ENCODE measurements around the gene ABCA3. TPM values are rescaled to one million over a fixed set of nuclear protein-coding genes. Genes with fewer than 3 reads are reported as not detected.

Gene ABCA3
- total and polyA plus RNA-seq, 7 donors = 0.46 to 21.3 (median 4.9) TPM

GRCh38 chr16:2359919-2360318, 19.4 kb upstream of the ABCA3 start:
- intact Hi-C loops (cut with DNase I) = no loop called here
- H3K9me3 ChIP-seq = no peaks in the 10 kb centered on the region
- DNase-seq = no peak
- no peak overlapping the region for H3K4me3 ChIP-seq
- peaks cover 0 to 8% (median 0%) of the 10 kb centered on the region in 3 donors for H3K27me3 ChIP-seq
- TF ChIP-seq CTCF (IDR thresholded peaks at IDR 0.05) (no peak), EP300 (IDR thresholded peaks at IDR 0.05) (no peak), POLR2AphosphoS5 (IDR thresholded peaks at IDR 0.05) (no peak), POLR2A (IDR thresholded peaks at IDR 0.05) (no peak)
- no peaks in the 10 kb centered on the region for H3K4me1 ChIP-seq
- no peaks in the 10 kb centered on the region for H3K36me3 ChIP-seq
- H3K27ac ChIP-seq = no peak overlapping the region
- WGBS, 2 donors = 69 to 90% methylated on average over 4 of the region's 4 CpGs

GRCh38 chr16:2358811-2359210, 18.3 kb upstream of the ABCA3 start:
- intact Hi-C loops (cut with DNase I) = no loop called here
- 94 to 95% methylated on average over 3 of the region's 3 CpGs for WGBS, 2 donors

GRCh38 chr16:2357331-2357730, 16.8 kb upstream of the ABCA3 start:
- no peaks in the 10 kb centered on the region for H3K36me3 ChIP-seq
- H3K27me3 ChIP-seq = peaks cover 0 to 8% (median 0%) of the 10 kb centered on the region in 3 donors
- 96% methylated on average over 4 of the region's 4 CpGs for WGBS, 2 donors
- no peak for DNase-seq
- no peak overlapping the region for H3K4me3 ChIP-seq
- intact Hi-C loops (cut with DNase I) = no loop called here
- H3K9me3 ChIP-seq = no peaks in the 10 kb centered on the region
- H3K4me1 ChIP-seq = no peaks in the 10 kb centered on the region
- H3K27ac ChIP-seq = no peak overlapping the region
- TF ChIP-seq POLR2A (IDR thresholded peaks at IDR 0.05) (no peak), POLR2AphosphoS5 (IDR thresholded peaks at IDR 0.05) (no peak), EP300 (IDR thresholded peaks at IDR 0.05) (no peak), CTCF (IDR thresholded peaks at IDR 0.05) (no peak)

More at GRCh38 chr16:2358811-2359210, 18.3 kb upstream of the ABCA3 start:
- H3K27ac ChIP-seq = no peak overlapping the region
- H3K36me3 ChIP-seq = no peaks in the 10 kb centered on the region
- peaks cover 0 to 8% (median 0%) of the 10 kb centered on the region in 3 donors for H3K27me3 ChIP-seq
- no peak for DNase-seq
- H3K9me3 ChIP-seq = no peaks in the 10 kb centered on the region
- no peak overlapping the region for H3K4me3 ChIP-seq
- no peaks in the 10 kb centered on the region for H3K4me1 ChIP-seq
- TF ChIP-seq EP300 (IDR thresholded peaks at IDR 0.05) = no peak
- no peak for TF ChIP-seq CTCF (IDR thresholded peaks at IDR 0.05)
- TF ChIP-seq POLR2A (IDR thresholded peaks at IDR 0.05) = no peak
- TF ChIP-seq POLR2AphosphoS5 (IDR thresholded peaks at IDR 0.05) = no peak

GRCh38 chr16:2350500-2350899, 10.0 kb upstream of the ABCA3 start:
- H3K9me3 ChIP-seq = no peaks in the 10 kb centered on the region
- WGBS, 2 donors = 95% methylated on average over 1 of the region's 1 CpG
- H3K4me3 ChIP-seq = no peak overlapping the region
- no peaks in the 10 kb centered on the region for H3K4me1 ChIP-seq
- H3K27me3 ChIP-seq = no peaks in the 10 kb centered on the region
- H3K36me3 ChIP-seq = no peaks in the 10 kb centered on the region
- intact Hi-C loops (cut with DNase I) = no loop called here
- TF ChIP-seq POLR2A (IDR thresholded peaks at IDR 0.05) = no peak
- TF ChIP-seq EP300 (IDR thresholded peaks at IDR 0.05) = no peak
- TF ChIP-seq POLR2AphosphoS5 (IDR thresholded peaks at IDR 0.05) = no peak
- TF ChIP-seq CTCF (IDR thresholded peaks at IDR 0.05) = no peak
- no peak for DNase-seq
- H3K27ac ChIP-seq = no peak overlapping the region

GRCh38 chr16:2343211-2343610, 2.7 kb upstream of the ABCA3 start:
- TF ChIP-seq POLR2AphosphoS5 (IDR thresholded peaks at IDR 0.05) = no peak
- no peak for TF ChIP-seq CTCF (IDR thresholded peaks at IDR 0.05)
- Histone ChIP-seq H3K9me3 (no peaks in the 10 kb centered on the region), H3K27me3 (no peaks in the 10 kb centered on the region), H3K27ac (no peak overlapping the region), H3K4me3 (no peak overlapping the region), H3K4me1 (peaks cover 0 to 27% (median 22%) of the 10 kb centered on the region in 4 donors), H3K36me3 (no peaks in the 10 kb centered on the region)
- intact Hi-C loops (cut with DNase I) = no loop called here
- WGBS, 2 donors = 31 to 68% methylated on average over 1 of the region's 1 CpG
- no peak for DNase-seq

Measured in sigmoid colon (tissue), 7 donors.